Progenitor cell of endocrine pancreas (in vitro differentiated cells): ENCODE results near the gene STARD10. TPM values are rescaled to one million over a fixed set of nuclear protein-coding genes. Genes with fewer than 3 reads are reported as not detected.

Experiments used
- DNase-seq: peaks from one replicate; pipeline ENCODE4 v3.0.0; 2021; ENCODE audit warnings: low spot score; ENCODE audit not compliant: unreplicated experiment
- H3K27ac Mint-ChIP-seq: 2 replicates; pipeline ENCODE4 v1.8.0; 2021; ENCODE audit warnings: mild to moderate bottlenecking, moderate library complexity, mixed read lengths
- H3K27me3 Mint-ChIP-seq: 2 replicates; pipeline ENCODE4 v1.8.0; 2021; ENCODE audit warnings: mixed read lengths
- H3K36me3 Mint-ChIP-seq: 2 replicates; pipeline ENCODE4 v1.8.0; 2022; ENCODE audit warnings: mixed read lengths; ENCODE audit not compliant: insufficient read depth
- H3K4me1 Mint-ChIP-seq: 2 replicates; pipeline ENCODE4 v1.8.0; 2021; ENCODE audit warnings: low read depth, mixed read lengths
- H3K4me3 Mint-ChIP-seq: 2 replicates; pipeline ENCODE4 v1.8.0; 2021; ENCODE audit warnings: low read depth, mild to moderate bottlenecking, moderate library complexity, mixed read lengths
- H3K9me3 Mint-ChIP-seq: 2 replicates; pipeline ENCODE4 v1.8.0; 2021; ENCODE audit warnings: low read depth, mixed read lengths
- total RNA-seq: library from RNA; stranded (reverse); gene quantifications from 2 replicates; pipeline ENCODE4 v1.2.1, GENCODE V29; 2021
- TF ChIP-seq, protein P1 (sequence below): fragments of 200-600 bp; sonication (generic); IDR thresholded peaks from one replicate; pipeline ENCODE4 v1.5.0; 2021; ENCODE audit warnings: antibody characterized with exemption, mild to moderate bottlenecking; ENCODE audit not compliant: unreplicated experiment

Gene STARD10
- total RNA-seq, 1 donor from 2014 or later, result 212 TPM

DNA sequence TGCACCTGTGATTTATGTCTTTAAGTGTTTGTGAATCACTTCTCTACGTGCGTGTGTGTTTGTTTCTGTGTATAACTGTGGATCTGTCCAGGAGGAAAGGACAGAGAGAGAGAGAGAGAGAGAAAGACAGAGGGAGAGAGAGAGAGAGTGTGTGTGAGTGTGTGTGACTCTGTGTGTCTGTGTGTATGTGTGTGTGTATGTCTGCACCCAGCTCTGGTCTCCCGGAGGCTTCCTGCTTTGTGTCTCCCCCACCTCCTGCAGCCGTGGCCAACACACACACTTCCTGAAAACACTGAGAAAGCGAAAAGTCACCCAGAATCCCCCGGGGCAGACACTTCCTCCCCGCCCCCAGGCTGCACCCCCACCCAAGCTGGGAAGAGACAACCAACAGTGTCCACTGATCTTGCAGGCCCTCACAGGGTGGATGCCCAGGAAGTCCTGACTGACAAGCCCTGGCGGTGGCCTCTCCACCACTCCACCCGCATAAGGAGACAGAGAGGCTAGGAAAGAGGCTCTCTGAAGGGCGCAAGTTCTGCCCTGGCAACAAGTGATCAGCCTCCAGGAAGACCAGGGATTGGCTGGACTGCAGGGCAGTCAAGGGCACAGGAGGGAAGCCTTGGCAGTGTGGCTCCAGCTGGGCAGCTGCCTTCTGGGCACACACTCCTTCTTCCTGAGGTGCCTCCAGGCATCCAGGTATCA is 71.6 kb downstream of the STARD10 start:
- Mint-ChIP-seq H3K4me1 (peaks cover 19% of the 10 kb centered on the region), H3K27me3 (no peaks in the 10 kb centered on the region), H3K27ac (peak overlapping the region; percentile 85), H3K36me3 (peaks cover 4% of the 10 kb centered on the region), H3K4me3 (peak overlapping the region; percentile 58), H3K9me3 (no peaks in the 10 kb centered on the region)
- peak; percentile 39 for DNase-seq
- TF ChIP-seq, protein P1, sequence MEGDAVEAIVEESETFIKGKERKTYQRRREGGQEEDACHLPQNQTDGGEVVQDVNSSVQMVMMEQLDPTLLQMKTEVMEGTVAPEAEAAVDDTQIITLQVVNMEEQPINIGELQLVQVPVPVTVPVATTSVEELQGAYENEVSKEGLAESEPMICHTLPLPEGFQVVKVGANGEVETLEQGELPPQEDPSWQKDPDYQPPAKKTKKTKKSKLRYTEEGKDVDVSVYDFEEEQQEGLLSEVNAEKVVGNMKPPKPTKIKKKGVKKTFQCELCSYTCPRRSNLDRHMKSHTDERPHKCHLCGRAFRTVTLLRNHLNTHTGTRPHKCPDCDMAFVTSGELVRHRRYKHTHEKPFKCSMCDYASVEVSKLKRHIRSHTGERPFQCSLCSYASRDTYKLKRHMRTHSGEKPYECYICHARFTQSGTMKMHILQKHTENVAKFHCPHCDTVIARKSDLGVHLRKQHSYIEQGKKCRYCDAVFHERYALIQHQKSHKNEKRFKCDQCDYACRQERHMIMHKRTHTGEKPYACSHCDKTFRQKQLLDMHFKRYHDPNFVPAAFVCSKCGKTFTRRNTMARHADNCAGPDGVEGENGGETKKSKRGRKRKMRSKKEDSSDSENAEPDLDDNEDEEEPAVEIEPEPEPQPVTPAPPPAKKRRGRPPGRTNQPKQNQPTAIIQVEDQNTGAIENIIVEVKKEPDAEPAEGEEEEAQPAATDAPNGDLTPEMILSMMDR, result no peak

DNA sequence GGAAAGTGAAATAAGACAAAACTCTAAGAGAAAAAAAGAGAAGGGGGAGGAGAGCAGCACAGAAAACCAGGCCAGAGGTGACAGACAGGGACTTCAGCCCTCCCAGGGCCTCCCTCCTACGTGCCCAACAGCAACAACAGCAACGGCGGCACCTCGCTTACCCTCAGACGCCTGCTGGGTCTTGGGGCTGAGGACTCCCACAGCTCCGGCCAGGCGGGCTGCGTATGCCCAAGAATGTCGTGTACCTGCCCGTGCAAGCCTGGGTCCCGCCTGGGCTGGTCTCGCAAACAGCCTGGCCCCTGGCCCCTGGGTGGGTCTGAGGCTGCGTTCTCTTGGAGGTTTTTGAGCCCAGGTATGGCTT is 72.2 kb downstream of the STARD10 start:
- no peak for DNase-seq
- Mint-ChIP-seq H3K9me3 (no peaks in the 10 kb centered on the region), H3K27me3 (no peaks in the 10 kb centered on the region), H3K27ac (peak overlapping the region; percentile 85), H3K4me3 (peak overlapping the region; percentile 58), H3K36me3 (peaks cover 4% of the 10 kb centered on the region), H3K4me1 (peaks cover 19% of the 10 kb centered on the region)
- TF ChIP-seq, protein P1, result no peak

DNA sequence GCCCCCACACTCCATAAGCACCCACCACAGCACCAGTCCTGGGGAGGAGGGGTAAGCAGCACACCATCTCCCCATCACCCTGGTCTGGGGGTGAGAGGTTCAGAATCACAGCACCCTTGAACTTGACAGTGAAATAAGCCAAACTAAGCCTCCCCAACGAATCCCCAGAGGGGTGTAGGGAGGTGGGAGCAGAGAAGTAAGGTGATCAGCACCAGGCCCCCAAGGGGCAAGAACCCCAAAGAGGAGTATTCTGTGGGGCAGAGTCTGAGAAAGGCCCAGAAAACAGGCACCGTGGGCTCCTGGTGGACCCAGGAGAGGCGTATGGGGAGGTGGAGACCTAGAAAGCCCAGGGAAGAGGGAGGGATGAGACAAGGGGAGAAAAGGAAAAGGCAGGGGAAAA is 72.6 kb downstream of the STARD10 start:
- H3K4me1 Mint-ChIP-seq, result peaks cover 19% of the 10 kb centered on the region
- no peak overlapping the region for H3K27ac Mint-ChIP-seq
- DNase-seq, result no peak
- TF ChIP-seq, protein P1, result no peak
- H3K4me3 Mint-ChIP-seq, result peak overlapping the region; percentile 58
- H3K36me3 Mint-ChIP-seq, result peaks cover 4% of the 10 kb centered on the region
- H3K27me3 Mint-ChIP-seq, result no peaks in the 10 kb centered on the region
- H3K9me3 Mint-ChIP-seq, result no peaks in the 10 kb centered on the region

DNA sequence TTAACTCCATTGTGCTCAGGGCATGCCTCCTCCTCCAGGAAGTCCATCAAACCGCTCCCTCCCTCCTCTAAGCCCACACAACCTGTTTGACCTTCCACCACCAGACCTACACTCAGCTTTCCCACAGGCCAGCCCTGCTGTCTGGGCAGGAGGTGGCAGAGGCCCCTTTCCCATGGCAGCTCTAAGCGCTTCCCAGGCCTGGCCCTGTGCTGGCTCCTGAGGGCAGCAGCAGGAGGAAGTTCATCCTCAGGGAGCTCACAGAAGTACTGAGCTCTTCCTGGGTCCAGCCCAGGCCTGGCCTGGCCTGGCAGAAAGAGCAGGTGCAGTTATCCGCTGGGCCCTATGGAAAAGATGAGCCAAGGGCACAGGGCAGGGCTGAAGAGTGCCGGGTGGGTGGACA is 73.1 kb downstream of the STARD10 start:
- no peak overlapping the region for H3K27ac Mint-ChIP-seq
- peaks cover 21% of the 10 kb centered on the region for H3K4me1 Mint-ChIP-seq
- peak overlapping the region; percentile 58 for H3K4me3 Mint-ChIP-seq
- DNase-seq, result no peak
- TF ChIP-seq, protein P1, result no peak
- no peaks in the 10 kb centered on the region for H3K9me3 Mint-ChIP-seq
- H3K27me3 Mint-ChIP-seq, result no peaks in the 10 kb centered on the region
- H3K36me3 Mint-ChIP-seq, result peaks cover 4% of the 10 kb centered on the region

DNA sequence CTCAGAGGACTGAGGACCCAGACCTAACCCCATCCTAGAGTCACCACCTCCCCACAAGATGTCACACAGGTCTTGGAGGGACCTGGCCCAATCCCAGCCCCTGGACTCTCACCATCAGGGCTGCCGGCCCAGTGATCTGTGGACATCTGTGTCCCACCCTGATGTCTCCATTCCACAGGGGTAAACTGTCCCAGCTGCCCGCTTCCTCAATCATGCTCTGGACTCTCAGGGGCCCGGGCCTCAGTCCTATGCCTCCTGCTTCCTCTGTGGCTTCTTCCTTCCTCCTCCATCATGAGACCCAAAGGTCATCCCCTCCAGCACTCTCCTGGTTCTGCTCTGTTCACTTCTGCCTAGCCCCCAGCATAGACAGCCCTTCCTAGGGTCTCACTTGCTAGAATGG is 73.8 kb downstream of the STARD10 start:
- TF ChIP-seq, protein P1, result no peak
- Mint-ChIP-seq H3K4me3 (no peak overlapping the region), H3K36me3 (peaks cover 3% of the 10 kb centered on the region), H3K27ac (no peak overlapping the region), H3K9me3 (no peaks in the 10 kb centered on the region), H3K4me1 (peaks cover 21% of the 10 kb centered on the region), H3K27me3 (no peaks in the 10 kb centered on the region)
- no peak for DNase-seq
